ENCODE results near the gene ACTR10. TPM values are rescaled to one million over a fixed set of nuclear protein-coding genes. Genes with fewer than 3 reads are reported as not detected.

The ACTR10 gene
- total and polyA plus RNA-seq, 2 of the 8 experiments (the other 6 are each of a cell fraction or from before 2014, with no cell fraction given), result 15.4 to 34.6 TPM

DNA sequence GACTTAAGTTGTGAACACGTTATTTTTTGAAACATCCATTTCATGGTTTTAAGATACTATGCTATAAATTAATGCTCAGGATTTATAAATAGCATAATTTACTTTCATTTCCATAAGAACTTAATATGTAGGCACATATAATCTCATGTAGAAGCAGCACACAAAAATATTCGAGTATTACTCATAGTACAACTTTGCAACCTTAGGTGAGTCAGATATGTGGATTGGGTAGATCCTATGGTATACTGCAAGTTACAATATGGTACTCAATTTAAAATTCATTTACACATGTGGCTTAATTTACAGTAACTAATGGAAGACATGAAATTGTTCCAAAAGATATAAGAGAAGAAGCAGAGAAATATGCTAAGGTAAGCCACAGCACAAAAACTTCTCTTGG lies 70.7 kb downstream of the ACTR10 start (continued):
- TF ChIP-seq, protein P1, sequence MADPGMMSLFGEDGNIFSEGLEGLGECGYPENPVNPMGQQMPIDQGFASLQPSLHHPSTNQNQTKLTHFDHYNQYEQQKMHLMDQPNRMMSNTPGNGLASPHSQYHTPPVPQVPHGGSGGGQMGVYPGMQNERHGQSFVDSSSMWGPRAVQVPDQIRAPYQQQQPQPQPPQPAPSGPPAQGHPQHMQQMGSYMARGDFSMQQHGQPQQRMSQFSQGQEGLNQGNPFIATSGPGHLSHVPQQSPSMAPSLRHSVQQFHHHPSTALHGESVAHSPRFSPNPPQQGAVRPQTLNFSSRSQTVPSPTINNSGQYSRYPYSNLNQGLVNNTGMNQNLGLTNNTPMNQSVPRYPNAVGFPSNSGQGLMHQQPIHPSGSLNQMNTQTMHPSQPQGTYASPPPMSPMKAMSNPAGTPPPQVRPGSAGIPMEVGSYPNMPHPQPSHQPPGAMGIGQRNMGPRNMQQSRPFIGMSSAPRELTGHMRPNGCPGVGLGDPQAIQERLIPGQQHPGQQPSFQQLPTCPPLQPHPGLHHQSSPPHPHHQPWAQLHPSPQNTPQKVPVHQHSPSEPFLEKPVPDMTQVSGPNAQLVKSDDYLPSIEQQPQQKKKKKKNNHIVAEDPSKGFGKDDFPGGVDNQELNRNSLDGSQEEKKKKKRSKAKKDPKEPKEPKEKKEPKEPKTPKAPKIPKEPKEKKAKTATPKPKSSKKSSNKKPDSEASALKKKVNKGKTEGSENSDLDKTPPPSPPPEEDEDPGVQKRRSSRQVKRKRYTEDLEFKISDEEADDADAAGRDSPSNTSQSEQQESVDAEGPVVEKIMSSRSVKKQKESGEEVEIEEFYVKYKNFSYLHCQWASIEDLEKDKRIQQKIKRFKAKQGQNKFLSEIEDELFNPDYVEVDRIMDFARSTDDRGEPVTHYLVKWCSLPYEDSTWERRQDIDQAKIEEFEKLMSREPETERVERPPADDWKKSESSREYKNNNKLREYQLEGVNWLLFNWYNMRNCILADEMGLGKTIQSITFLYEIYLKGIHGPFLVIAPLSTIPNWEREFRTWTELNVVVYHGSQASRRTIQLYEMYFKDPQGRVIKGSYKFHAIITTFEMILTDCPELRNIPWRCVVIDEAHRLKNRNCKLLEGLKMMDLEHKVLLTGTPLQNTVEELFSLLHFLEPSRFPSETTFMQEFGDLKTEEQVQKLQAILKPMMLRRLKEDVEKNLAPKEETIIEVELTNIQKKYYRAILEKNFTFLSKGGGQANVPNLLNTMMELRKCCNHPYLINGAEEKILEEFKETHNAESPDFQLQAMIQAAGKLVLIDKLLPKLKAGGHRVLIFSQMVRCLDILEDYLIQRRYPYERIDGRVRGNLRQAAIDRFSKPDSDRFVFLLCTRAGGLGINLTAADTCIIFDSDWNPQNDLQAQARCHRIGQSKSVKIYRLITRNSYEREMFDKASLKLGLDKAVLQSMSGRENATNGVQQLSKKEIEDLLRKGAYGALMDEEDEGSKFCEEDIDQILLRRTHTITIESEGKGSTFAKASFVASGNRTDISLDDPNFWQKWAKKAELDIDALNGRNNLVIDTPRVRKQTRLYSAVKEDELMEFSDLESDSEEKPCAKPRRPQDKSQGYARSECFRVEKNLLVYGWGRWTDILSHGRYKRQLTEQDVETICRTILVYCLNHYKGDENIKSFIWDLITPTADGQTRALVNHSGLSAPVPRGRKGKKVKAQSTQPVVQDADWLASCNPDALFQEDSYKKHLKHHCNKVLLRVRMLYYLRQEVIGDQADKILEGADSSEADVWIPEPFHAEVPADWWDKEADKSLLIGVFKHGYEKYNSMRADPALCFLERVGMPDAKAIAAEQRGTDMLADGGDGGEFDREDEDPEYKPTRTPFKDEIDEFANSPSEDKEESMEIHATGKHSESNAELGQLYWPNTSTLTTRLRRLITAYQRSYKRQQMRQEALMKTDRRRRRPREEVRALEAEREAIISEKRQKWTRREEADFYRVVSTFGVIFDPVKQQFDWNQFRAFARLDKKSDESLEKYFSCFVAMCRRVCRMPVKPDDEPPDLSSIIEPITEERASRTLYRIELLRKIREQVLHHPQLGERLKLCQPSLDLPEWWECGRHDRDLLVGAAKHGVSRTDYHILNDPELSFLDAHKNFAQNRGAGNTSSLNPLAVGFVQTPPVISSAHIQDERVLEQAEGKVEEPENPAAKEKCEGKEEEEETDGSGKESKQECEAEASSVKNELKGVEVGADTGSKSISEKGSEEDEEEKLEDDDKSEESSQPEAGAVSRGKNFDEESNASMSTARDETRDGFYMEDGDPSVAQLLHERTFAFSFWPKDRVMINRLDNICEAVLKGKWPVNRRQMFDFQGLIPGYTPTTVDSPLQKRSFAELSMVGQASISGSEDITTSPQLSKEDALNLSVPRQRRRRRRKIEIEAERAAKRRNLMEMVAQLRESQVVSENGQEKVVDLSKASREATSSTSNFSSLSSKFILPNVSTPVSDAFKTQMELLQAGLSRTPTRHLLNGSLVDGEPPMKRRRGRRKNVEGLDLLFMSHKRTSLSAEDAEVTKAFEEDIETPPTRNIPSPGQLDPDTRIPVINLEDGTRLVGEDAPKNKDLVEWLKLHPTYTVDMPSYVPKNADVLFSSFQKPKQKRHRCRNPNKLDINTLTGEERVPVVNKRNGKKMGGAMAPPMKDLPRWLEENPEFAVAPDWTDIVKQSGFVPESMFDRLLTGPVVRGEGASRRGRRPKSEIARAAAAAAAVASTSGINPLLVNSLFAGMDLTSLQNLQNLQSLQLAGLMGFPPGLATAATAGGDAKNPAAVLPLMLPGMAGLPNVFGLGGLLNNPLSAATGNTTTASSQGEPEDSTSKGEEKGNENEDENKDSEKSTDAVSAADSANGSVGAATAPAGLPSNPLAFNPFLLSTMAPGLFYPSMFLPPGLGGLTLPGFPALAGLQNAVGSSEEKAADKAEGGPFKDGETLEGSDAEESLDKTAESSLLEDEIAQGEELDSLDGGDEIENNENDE (IDR thresholded peaks at IDR 0.05; ENCODE audit: insufficient replicate concordance, low read length), result no peak
- TF ChIP-seq SP2 (IDR thresholded peaks at IDR 0.05; ENCODE audit: low read length) (no peak), SP1 (IDR thresholded peaks at IDR 0.05; ENCODE audit: low read depth, low read length) (no peak), EP300 (IDR thresholded peaks at IDR 0.05; ENCODE audit: borderline replicate concordance in 1 of 2, low read depth in 2 of 2, low read length in 2 of 2) (no peak), POU5F1 (IDR thresholded peaks at IDR 0.05; ENCODE audit: low read depth, low read length) (no peak), TAF1 (IDR thresholded peaks at IDR 0.05; ENCODE audit: low read depth, low read length) (no peak), BACH1 (IDR thresholded peaks at IDR 0.05; ENCODE audit: low read length) (no peak), CTBP2 (IDR thresholded peaks at IDR 0.05; ENCODE audit: borderline replicate concordance, insufficient read depth, insufficient read length, low read length) (no peak), RBBP5 (IDR thresholded peaks at IDR 0.05; ENCODE audit: borderline replicate concordance, low read depth, low read length) (no peak)
- TF ChIP-seq, protein P2, sequence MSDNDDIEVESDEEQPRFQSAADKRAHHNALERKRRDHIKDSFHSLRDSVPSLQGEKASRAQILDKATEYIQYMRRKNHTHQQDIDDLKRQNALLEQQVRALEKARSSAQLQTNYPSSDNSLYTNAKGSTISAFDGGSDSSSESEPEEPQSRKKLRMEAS (IDR thresholded peaks at IDR 0.05), result no peak
- TF ChIP-seq, protein P3, sequence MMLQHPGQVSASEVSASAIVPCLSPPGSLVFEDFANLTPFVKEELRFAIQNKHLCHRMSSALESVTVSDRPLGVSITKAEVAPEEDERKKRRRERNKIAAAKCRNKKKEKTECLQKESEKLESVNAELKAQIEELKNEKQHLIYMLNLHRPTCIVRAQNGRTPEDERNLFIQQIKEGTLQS (IDR thresholded peaks at IDR 0.05; ENCODE audit: insufficient read depth, low read depth, low read length), result no peak
